ENCODE results near the gene GXYLT2. TPM values are rescaled to one million over a fixed set of nuclear protein-coding genes. Genes with fewer than 3 reads are reported as not detected.

GXYLT2 gene
- total RNA-seq, 3 donors from 2014 or later (not counting 1 experiment from before 2014, with no cell fraction given): not detected

- intact Hi-C loops (cut with micrococcal nuclease): no loop called here
- ATAC-seq (no peak), DNase-seq (no peak)
- Histone ChIP-seq H3K4me3 (ENCODE audit: low read length) (no peak overlapping the region), H3K27me3 (ENCODE audit: control insufficient read depth, insufficient read depth, low read length) (no peaks in the 10 kb centered on the region), H3K4me1 (ENCODE audit: control insufficient read depth, insufficient read depth, low read length) (no peaks in the 10 kb centered on the region), H3K27ac (ENCODE audit: low read length) (no peak overlapping the region), H3K36me3 (ENCODE audit: control insufficient read depth, insufficient read depth, low read length) (no peaks in the 10 kb centered on the region), H3K9me3 (ENCODE audit: control insufficient read depth, insufficient read depth, low read length) (no peaks in the 10 kb centered on the region)
- Mint-ChIP-seq H3K4me1 (no peaks in the 10 kb centered on the region), H3K9me3 (no peaks in the 10 kb centered on the region), H3K27ac (no peak overlapping the region), H3K27me3 (ENCODE audit: low read depth in 2 of 2) (no peaks in the 10 kb centered on the region), H3K36me3 (no peaks in the 10 kb centered on the region), H3K4me3 (no peak overlapping the region)
- no peak for TF ChIP-seq CTCF (IDR thresholded peaks at IDR 0.05)
- WGBS (ENCODE audit: insufficient coverage): 94% methylated on average over 7 of the region's 7 CpGs
Measured at GRCh38 chr3:72900048-72900447, 12.2 kb downstream of the GXYLT2 start.

- ATAC-seq (no peak), DNase-seq (no peak)
- Histone ChIP-seq H3K27ac (ENCODE audit: low read length) (no peak overlapping the region), H3K36me3 (ENCODE audit: control insufficient read depth, insufficient read depth, low read length) (no peaks in the 10 kb centered on the region), H3K4me3 (ENCODE audit: low read length) (no peak overlapping the region), H3K4me1 (ENCODE audit: control insufficient read depth, insufficient read depth, low read length) (no peaks in the 10 kb centered on the region), H3K27me3 (ENCODE audit: control insufficient read depth, insufficient read depth, low read length) (no peaks in the 10 kb centered on the region), H3K9me3 (ENCODE audit: control insufficient read depth, insufficient read depth, low read length) (no peaks in the 10 kb centered on the region)
- H3K27ac Mint-ChIP-seq: no peak overlapping the region
- H3K9me3 Mint-ChIP-seq: no peaks in the 10 kb centered on the region
- H3K4me3 Mint-ChIP-seq: no peak overlapping the region
- TF ChIP-seq CTCF (IDR thresholded peaks at IDR 0.05): no peak
- no peaks in the 10 kb centered on the region for H3K4me1 Mint-ChIP-seq
- WGBS (ENCODE audit: insufficient coverage): 71% methylated on average over 1 of the region's 2 CpGs
- intact Hi-C loops (cut with micrococcal nuclease): no loop called here
- H3K27me3 Mint-ChIP-seq (ENCODE audit: low read depth in 2 of 2): no peaks in the 10 kb centered on the region
- no peaks in the 10 kb centered on the region for H3K36me3 Mint-ChIP-seq
Measured at GRCh38 chr3:72901840-72902239, 14.0 kb downstream of the GXYLT2 start.

- no peaks in the 10 kb centered on the region for H3K9me3 ChIP-seq (ENCODE audit: control insufficient read depth, insufficient read depth, low read length)
- no peaks in the 10 kb centered on the region for H3K36me3 ChIP-seq (ENCODE audit: control insufficient read depth, insufficient read depth, low read length)
- DNase-seq (no peak), ATAC-seq (no peak)
- Mint-ChIP-seq H3K27me3 (ENCODE audit: low read depth in 2 of 2) (no peaks in the 10 kb centered on the region), H3K27ac (no peak overlapping the region), H3K4me1 (no peaks in the 10 kb centered on the region), H3K4me3 (no peak overlapping the region), H3K36me3 (no peaks in the 10 kb centered on the region), H3K9me3 (no peaks in the 10 kb centered on the region)
- intact Hi-C loops (cut with micrococcal nuclease): no loop called here
- TF ChIP-seq CTCF (IDR thresholded peaks at IDR 0.05): no peak
- no peak overlapping the region for H3K27ac ChIP-seq (ENCODE audit: low read length)
- H3K27me3 ChIP-seq (ENCODE audit: control insufficient read depth, insufficient read depth, low read length): no peaks in the 10 kb centered on the region
- no peaks in the 10 kb centered on the region for H3K4me1 ChIP-seq (ENCODE audit: control insufficient read depth, insufficient read depth, low read length)
- no peak overlapping the region for H3K4me3 ChIP-seq (ENCODE audit: low read length)
- WGBS (ENCODE audit: insufficient coverage): 100% methylated on average over 1 of the region's 3 CpGs
Measured at GRCh38 chr3:72903004-72903403, 15.2 kb downstream of the GXYLT2 start.

GRCh38 chr3:72904163-72904562 lies 16.3 kb downstream of the GXYLT2 start:
- 87% methylated on average over 1 of the region's 2 CpGs for WGBS (ENCODE audit: insufficient coverage)
- H3K9me3 Mint-ChIP-seq: no peaks in the 10 kb centered on the region
- no peak overlapping the region for H3K27ac Mint-ChIP-seq
- no peaks in the 10 kb centered on the region for H3K4me1 Mint-ChIP-seq
- H3K4me3 Mint-ChIP-seq: no peak overlapping the region
- DNase-seq (no peak), ATAC-seq (no peak)
- Histone ChIP-seq H3K4me3 (ENCODE audit: low read length) (no peak overlapping the region), H3K4me1 (ENCODE audit: control insufficient read depth, insufficient read depth, low read length) (no peaks in the 10 kb centered on the region), H3K36me3 (ENCODE audit: control insufficient read depth, insufficient read depth, low read length) (no peaks in the 10 kb centered on the region), H3K27ac (ENCODE audit: low read length) (no peak overlapping the region), H3K27me3 (ENCODE audit: control insufficient read depth, insufficient read depth, low read length) (no peaks in the 10 kb centered on the region), H3K9me3 (ENCODE audit: control insufficient read depth, insufficient read depth, low read length) (no peaks in the 10 kb centered on the region)
- H3K36me3 Mint-ChIP-seq: no peaks in the 10 kb centered on the region
- no peak for TF ChIP-seq CTCF (IDR thresholded peaks at IDR 0.05)
- H3K27me3 Mint-ChIP-seq (ENCODE audit: low read depth in 2 of 2): no peaks in the 10 kb centered on the region
- intact Hi-C loops (cut with micrococcal nuclease): no loop called here
